Measurements from ENCODE around the gene UBTF.

DNA sequence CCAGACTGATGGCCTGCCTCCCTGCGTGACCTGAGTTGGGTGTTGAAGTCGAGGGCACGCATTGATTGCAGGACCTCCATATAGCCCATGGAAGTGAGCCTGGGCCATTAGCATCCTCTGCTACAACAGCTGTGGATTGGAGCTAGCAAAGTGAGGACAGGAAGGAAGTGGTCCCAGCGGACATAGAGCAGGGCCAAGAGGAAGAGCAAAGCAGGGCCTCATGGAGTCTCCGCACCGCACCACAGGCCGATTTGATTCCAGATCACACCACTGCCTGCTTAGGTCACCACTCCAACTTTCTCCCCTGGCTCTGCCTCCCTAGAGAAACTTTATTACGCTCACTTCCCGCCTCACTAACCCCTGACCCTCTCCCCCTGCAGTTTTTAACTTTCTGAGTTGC is 10.7 kb upstream of the UBTF start:
- TF ChIP-seq TAF1 (IDR thresholded peaks at IDR 0.05; ENCODE audit: low read depth, low read length): no peak
- TF ChIP-seq KDM5A (IDR thresholded peaks at IDR 0.05; ENCODE audit: low read length): no peak
